DOHH2 (cell line): ENCODE results near the gene TTC3.

Source experiments
- H3F3A ChIP-seq: fragments of 200-600 bp; sonication (generic), shearing (Covaris generic); 2 replicates; pipeline ENCODE4 v1.6.0; 2016; ENCODE audit warnings: antibody characterized with exemption, mild to moderate bottlenecking; ENCODE audit not compliant: control insufficient read depth, insufficient read depth
- H3K27ac ChIP-seq: fragments of 200-600 bp; sonication (generic); 2 replicates; pipeline ENCODE4 v1.5.1; 2014; ENCODE audit warnings: low read depth, mild to moderate bottlenecking, low read length, moderate library complexity
- H3K27me3 ChIP-seq: fragments of 200-600 bp; sonication (generic); 2 replicates; pipeline ENCODE4 v1.6.1; 2014; ENCODE audit warnings: mild to moderate bottlenecking, low read length, mixed read lengths; ENCODE audit not compliant: control insufficient read depth
- H3K36me3 ChIP-seq: fragments of 200-600 bp; sonication (generic); 2 replicates; pipeline ENCODE4 v1.6.1; 2014; ENCODE audit warnings: mild to moderate bottlenecking, low read length, moderate library complexity, mixed read lengths; ENCODE audit not compliant: control insufficient read depth
- H3K4me1 ChIP-seq: fragments of 200-600 bp; sonication (generic); 2 replicates; pipeline ENCODE4 v1.6.1; 2014; ENCODE audit warnings: mild to moderate bottlenecking, low read length, mixed read lengths; ENCODE audit not compliant: control insufficient read depth
- H3K4me2 ChIP-seq: fragments of 200-600 bp; sonication (generic); 2 replicates; pipeline ENCODE4 v1.6.0; 2014; ENCODE audit warnings: mild to moderate bottlenecking, low read length, moderate library complexity
- H3K4me3 ChIP-seq: fragments of 200-600 bp; sonication (generic); 2 replicates; pipeline ENCODE4 v1.5.1; 2014; ENCODE audit warnings: mild to moderate bottlenecking, low read length, mixed read lengths
- H3K79me2 ChIP-seq: fragments of 200-600 bp; sonication (generic); 2 replicates; pipeline ENCODE4 v1.6.1; 2014; ENCODE audit warnings: mild to moderate bottlenecking, low read length, mixed read lengths; ENCODE audit not compliant: control insufficient read depth
- H3K9me2 ChIP-seq: fragments of 200-600 bp; sonication (generic); replicated peaks from 2 replicates; pipeline ENCODE4 v1.6.1; 2014; ENCODE audit warnings: mild to moderate bottlenecking, low read length, mixed read lengths; ENCODE audit not compliant: control insufficient read depth
- H3K9me3 ChIP-seq: fragments of 200-600 bp; sonication (generic); 2 replicates; pipeline ENCODE4 v1.6.1; 2014; ENCODE audit warnings: antibody characterized with exemption, low read length, mixed read lengths; ENCODE audit not compliant: control insufficient read depth, insufficient read depth
- H4K20me1 ChIP-seq: fragments of 200-600 bp; sonication (generic); 2 replicates; pipeline ENCODE4 v1.6.0; 2014; ENCODE audit warnings: low read depth, mild to moderate bottlenecking, antibody characterized with exemption, low read length, moderate library complexity; ENCODE audit not compliant: control insufficient read depth, insufficient read depth
- CTCF ChIP-seq: fragments of 200-600 bp; sonication (generic); IDR thresholded peaks from one replicate; pipeline ENCODE4 v1.5.1; 2014; ENCODE audit warnings: antibody characterized with exemption, mild to moderate bottlenecking, low read depth, low read length; ENCODE audit not compliant: poor library complexity, severe bottlenecking
- EZH2phosphoT487 ChIP-seq: fragments of 200-600 bp; sonication (generic); IDR thresholded peaks from 2 replicates; pipeline ENCODE4 v1.6.1; 2017; ENCODE audit warnings: borderline replicate concordance, mild to moderate bottlenecking, antibody characterized with exemption, low read length, moderate library complexity, mixed read lengths

The TTC3 gene

GRCh38 chr21:37041706-37042271, 31.3 kb upstream of the TTC3 start:
- TF ChIP-seq EZH2phosphoT487 (no peak), CTCF (no peak)
- no peaks in the 10 kb centered on the region for H4K20me1 ChIP-seq
- no peaks in the 10 kb centered on the region for H3F3A ChIP-seq
- no peaks in the 10 kb centered on the region for H3K9me2 ChIP-seq
- H3K4me1 ChIP-seq, result peaks cover 8% of the 10 kb centered on the region
- no peaks in the 10 kb centered on the region for H3K9me3 ChIP-seq
- H3K4me3 ChIP-seq, result no peak overlapping the region
- H3K36me3 ChIP-seq, result no peaks in the 10 kb centered on the region
- no peak overlapping the region for H3K4me2 ChIP-seq
- no peaks in the 10 kb centered on the region for H3K79me2 ChIP-seq
- H3K27me3 ChIP-seq, result peaks cover 8% of the 10 kb centered on the region
- H3K27ac ChIP-seq, result no peak overlapping the region

GRCh38 chr21:37043818-37044217, 29.2 kb upstream of the TTC3 start:
- no peak for TF ChIP-seq EZH2phosphoT487
- no peak for TF ChIP-seq CTCF
- H3K27me3 ChIP-seq, result no peaks in the 10 kb centered on the region
- no peaks in the 10 kb centered on the region for H3F3A ChIP-seq
- no peak overlapping the region for H3K4me3 ChIP-seq
- H3K4me1 ChIP-seq, result peaks cover 8% of the 10 kb centered on the region
- H3K4me2 ChIP-seq, result no peak overlapping the region
- H3K36me3 ChIP-seq, result no peaks in the 10 kb centered on the region
- no peak overlapping the region for H3K27ac ChIP-seq
- no peaks in the 10 kb centered on the region for H3K9me3 ChIP-seq
- no peaks in the 10 kb centered on the region for H3K9me2 ChIP-seq
- no peaks in the 10 kb centered on the region for H4K20me1 ChIP-seq
- no peaks in the 10 kb centered on the region for H3K79me2 ChIP-seq

GRCh38 chr21:37044643-37045042, 28.4 kb upstream of the TTC3 start:
- no peaks in the 10 kb centered on the region for H3K9me3 ChIP-seq
- TF ChIP-seq CTCF (no peak), EZH2phosphoT487 (no peak)
- no peak overlapping the region for H3K27ac ChIP-seq
- H3K4me2 ChIP-seq, result no peak overlapping the region
- H3K79me2 ChIP-seq, result no peaks in the 10 kb centered on the region
- H3K4me1 ChIP-seq, result peaks cover 8% of the 10 kb centered on the region
- no peaks in the 10 kb centered on the region for H3K9me2 ChIP-seq
- no peaks in the 10 kb centered on the region for H3K36me3 ChIP-seq
- no peaks in the 10 kb centered on the region for H4K20me1 ChIP-seq
- H3F3A ChIP-seq, result no peaks in the 10 kb centered on the region
- H3K27me3 ChIP-seq, result no peaks in the 10 kb centered on the region; the same call in 1 of the 2 replicates
- H3K4me3 ChIP-seq, result no peak overlapping the region

- H3K27me3 ChIP-seq, result no peaks in the 10 kb centered on the region; the same call in 1 of the 2 replicates
- no peak for TF ChIP-seq CTCF
- TF ChIP-seq EZH2phosphoT487, result no peak
- no peaks in the 10 kb centered on the region for H3K9me2 ChIP-seq
- no peak overlapping the region for H3K4me2 ChIP-seq
- H4K20me1 ChIP-seq, result no peaks in the 10 kb centered on the region
- no peaks in the 10 kb centered on the region for H3K79me2 ChIP-seq
- peaks cover 8% of the 10 kb centered on the region for H3K4me1 ChIP-seq
- H3K27ac ChIP-seq, result no peak overlapping the region
- H3K4me3 ChIP-seq, result no peak overlapping the region
- H3K9me3 ChIP-seq, result no peaks in the 10 kb centered on the region
- no peaks in the 10 kb centered on the region for H3K36me3 ChIP-seq
- no peaks in the 10 kb centered on the region for H3F3A ChIP-seq
Observed at GRCh38 chr21:37045149-37045548, 27.9 kb upstream of the TTC3 start.
